ENCODE measurements around the gene DOP1A. TPM values are rescaled to one million over a fixed set of nuclear protein-coding genes. Genes with fewer than 3 reads are reported as not detected.

The DOP1A gene
- 14.4 and 17.0 TPM in 2 replicates for total RNA-seq (2021)
- long read RNA-seq, partial matches to known transcripts, result 6 of 22 reads
- long read RNA-seq, other reads (novel, unspliced or antisense), result 16 of 22 reads

DNA sequence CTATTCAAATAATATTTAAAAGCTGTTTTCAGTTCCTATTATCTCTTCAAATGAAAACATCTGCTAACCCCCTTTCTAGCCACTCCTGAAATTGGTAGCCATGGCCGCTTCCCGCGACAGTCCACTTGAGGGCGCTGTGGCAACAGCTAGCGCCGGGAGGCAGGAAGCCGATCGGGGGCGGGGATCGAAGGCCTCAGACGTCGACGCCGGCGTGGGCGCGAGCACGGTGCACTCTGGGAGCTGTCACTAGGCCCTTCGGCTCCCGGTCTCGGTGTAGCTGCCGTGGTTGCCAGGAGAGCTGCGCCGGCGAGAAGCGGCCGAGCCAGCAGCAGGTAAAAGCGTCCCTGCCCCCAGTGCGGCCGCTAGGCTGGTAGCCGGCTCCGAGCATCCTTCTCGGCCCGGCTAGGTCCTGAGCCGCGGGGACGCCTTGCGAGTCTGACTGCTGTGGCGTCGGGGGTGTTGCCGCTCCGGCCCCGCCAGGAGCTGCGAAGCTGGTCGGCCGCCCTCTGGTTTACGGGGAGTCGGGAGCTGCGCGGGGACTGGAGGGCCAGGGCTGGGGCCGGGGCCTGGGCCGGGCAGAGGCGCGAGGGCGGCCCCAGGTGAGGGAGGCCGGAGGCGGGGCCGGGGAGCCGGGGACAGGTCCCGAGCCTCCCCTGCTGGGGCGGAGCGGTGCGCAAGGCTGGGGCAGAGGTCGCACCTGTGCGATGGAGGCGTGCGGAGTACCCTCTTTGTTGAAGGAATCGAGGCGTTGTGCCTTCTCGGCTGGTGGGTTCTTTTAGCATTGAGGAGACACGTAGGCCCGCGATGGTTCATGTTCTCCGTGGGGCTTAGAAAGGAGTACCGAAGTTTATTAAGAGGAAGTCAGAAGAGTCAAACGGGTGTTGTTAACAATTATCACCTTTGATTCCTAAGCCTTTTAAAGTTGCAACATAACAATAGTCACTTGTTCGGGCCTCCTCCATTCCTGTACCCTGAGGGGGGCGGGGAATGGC lies at the start of gene DOP1A:
TSS of gene DOP1A (plus strand) at position 224 of the 992 bp plus-strand sequence. CDS start 29,307 bp downstream, outside the sequence.
- Histone ChIP-seq H3K9me3 (ENCODE audit: control insufficient read depth, low read depth, low read length) (no peaks in the 10 kb centered on the region), H2BK20ac (ENCODE audit: low read depth, low read length, poor library complexity, severe bottlenecking) (no peak within 1 kb of the TSS), H3T11ph (ENCODE audit: low read length) (no peak within 1 kb of the TSS), H3K4me1 (ENCODE audit: insufficient read depth, low read length) (no peaks in the 10 kb centered on the region), H2AFZ (ENCODE audit: low read length) (peak within 1 kb of the TSS; percentile 71), H3K14ac (ENCODE audit: insufficient read depth, low read length) (peak within 1 kb of the TSS; percentile 86), H3K4me2 (ENCODE audit: insufficient read depth, insufficient read length, low read length) (peak within 1 kb of the TSS; percentile 75), H3K23me2 (ENCODE audit: insufficient read length, low read depth, low read length, poor library complexity, severe bottlenecking) (peaks cover 5% of the 10 kb centered on the region), H3K79me2 (ENCODE audit: insufficient read depth, low read length) (peaks cover 3% of the 10 kb centered on the region; the same call in 1 of the 2 replicates), H3K9ac (ENCODE audit: extremely low read depth, insufficient read length, low read length) (peak within 1 kb of the TSS; percentile 88), H4K91ac (ENCODE audit: insufficient read length, low read depth, low read length) (no peak within 1 kb of the TSS), H4K8ac (replicated peaks; ENCODE audit: insufficient read length, low read depth, low read length) (no peak within 1 kb of the TSS), H3K23ac (ENCODE audit: insufficient read length, low read depth, low read length) (no peak within 1 kb of the TSS), H3K56ac (ENCODE audit: insufficient read length, low read depth, low read length) (no peak within 1 kb of the TSS), H3K79me1 (ENCODE audit: insufficient read depth, low read depth, low read length, poor library complexity, severe bottlenecking) (no peaks in the 10 kb centered on the region), H4K5ac (ENCODE audit: insufficient read length, low read depth, low read length) (no peak within 1 kb of the TSS), H2BK15ac (ENCODE audit: low read depth, low read length) (no peak within 1 kb of the TSS), H3K27me3 (ENCODE audit: insufficient read depth, low read length) (no peaks in the 10 kb centered on the region), H2BK12ac (ENCODE audit: insufficient read length, low read depth, low read length) (no peak within 1 kb of the TSS), H2BK5ac (ENCODE audit: insufficient read length, low read length) (no peak within 1 kb of the TSS), H3K4ac (ENCODE audit: low read depth, low read length) (no peak within 1 kb of the TSS), H2BK120ac (ENCODE audit: low read depth, low read length, poor library complexity, severe bottlenecking) (no peak within 1 kb of the TSS), H3K27ac (ENCODE audit: insufficient read length, low read depth, low read length) (peak within 1 kb of the TSS; percentile 55), H2AK5ac (ENCODE audit: insufficient read length, low read length) (no peak within 1 kb of the TSS), H3K18ac (ENCODE audit: insufficient read length, low read depth, low read length) (peak within 1 kb of the TSS; percentile 74), H4K20me1 (ENCODE audit: control insufficient read depth, insufficient read depth, insufficient read length) (no peaks in the 10 kb centered on the region)
- Mint-ChIP-seq H3K36me3 (ENCODE audit: insufficient read depth in 1 of 3, low read depth in 3 of 3) (peaks cover 0 to 3% (median 0%) of the 10 kb centered on the region in 3 experiments; a peak in 3 of 7 replicates), H3K27me3 (ENCODE audit: low read depth) (no peaks in the 10 kb centered on the region), H3K4me1 (peaks cover 53 to 54% of the 10 kb centered on the region in 2 experiments), H3K9me3 (no peaks in the 10 kb centered on the region), H3K4me3 (peak within 1 kb of the TSS; percentile 84 to 92), H3K27ac (peak within 1 kb of the TSS; percentile 98 to 99 (median 99))
- TF ChIP-seq, protein P1, sequence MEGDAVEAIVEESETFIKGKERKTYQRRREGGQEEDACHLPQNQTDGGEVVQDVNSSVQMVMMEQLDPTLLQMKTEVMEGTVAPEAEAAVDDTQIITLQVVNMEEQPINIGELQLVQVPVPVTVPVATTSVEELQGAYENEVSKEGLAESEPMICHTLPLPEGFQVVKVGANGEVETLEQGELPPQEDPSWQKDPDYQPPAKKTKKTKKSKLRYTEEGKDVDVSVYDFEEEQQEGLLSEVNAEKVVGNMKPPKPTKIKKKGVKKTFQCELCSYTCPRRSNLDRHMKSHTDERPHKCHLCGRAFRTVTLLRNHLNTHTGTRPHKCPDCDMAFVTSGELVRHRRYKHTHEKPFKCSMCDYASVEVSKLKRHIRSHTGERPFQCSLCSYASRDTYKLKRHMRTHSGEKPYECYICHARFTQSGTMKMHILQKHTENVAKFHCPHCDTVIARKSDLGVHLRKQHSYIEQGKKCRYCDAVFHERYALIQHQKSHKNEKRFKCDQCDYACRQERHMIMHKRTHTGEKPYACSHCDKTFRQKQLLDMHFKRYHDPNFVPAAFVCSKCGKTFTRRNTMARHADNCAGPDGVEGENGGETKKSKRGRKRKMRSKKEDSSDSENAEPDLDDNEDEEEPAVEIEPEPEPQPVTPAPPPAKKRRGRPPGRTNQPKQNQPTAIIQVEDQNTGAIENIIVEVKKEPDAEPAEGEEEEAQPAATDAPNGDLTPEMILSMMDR (conservative IDR thresholded peaks at IDR 0.05), result peak; percentile 98
- DNase-seq, result peak; percentile 95
- no CpG with 5 or more reads among the region's 78 CpGs for WGBS (ENCODE audit: extremely low coverage, insufficient read length, low lambda C conversion rate)

All from H9 (cell line).